ENCODE measurements around the gene ALKBH3. TPM values are rescaled to one million over a fixed set of nuclear protein-coding genes. Genes with fewer than 3 reads are reported as not detected.

ALKBH3 gene
- total and polyA plus RNA-seq, 2 of the 13 experiments (the other 11 are each of a cell fraction or from before 2014, with no cell fraction given) = 17.8 to 36.1 TPM

DNA sequence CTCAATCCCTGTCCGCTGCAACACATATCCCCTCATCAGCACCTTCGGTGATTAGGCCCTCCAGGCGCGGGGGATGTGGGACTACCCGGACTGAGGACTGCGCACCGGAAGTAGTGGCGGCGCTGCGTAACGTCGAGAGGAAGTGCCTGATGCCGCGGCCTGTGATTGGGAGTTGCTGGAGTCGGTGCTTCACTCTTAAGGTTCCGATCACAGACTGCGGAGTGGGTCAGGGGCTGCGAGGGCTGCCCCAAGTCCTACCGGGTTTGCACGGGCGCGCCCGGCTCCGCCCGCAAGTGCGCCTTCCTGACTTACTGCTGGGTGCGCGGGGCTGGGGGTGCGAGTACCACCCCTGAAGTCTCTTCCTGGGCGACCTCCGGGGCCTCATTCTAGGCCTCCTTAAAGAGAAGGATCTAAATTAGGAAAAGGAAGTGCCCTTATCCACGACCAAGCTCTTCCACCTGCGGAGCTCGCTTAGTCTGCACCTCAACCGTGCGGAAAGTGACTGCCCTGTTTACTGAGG lies at the start of gene ALKBH3 (continued):
- TF ChIP-seq, protein P1, sequence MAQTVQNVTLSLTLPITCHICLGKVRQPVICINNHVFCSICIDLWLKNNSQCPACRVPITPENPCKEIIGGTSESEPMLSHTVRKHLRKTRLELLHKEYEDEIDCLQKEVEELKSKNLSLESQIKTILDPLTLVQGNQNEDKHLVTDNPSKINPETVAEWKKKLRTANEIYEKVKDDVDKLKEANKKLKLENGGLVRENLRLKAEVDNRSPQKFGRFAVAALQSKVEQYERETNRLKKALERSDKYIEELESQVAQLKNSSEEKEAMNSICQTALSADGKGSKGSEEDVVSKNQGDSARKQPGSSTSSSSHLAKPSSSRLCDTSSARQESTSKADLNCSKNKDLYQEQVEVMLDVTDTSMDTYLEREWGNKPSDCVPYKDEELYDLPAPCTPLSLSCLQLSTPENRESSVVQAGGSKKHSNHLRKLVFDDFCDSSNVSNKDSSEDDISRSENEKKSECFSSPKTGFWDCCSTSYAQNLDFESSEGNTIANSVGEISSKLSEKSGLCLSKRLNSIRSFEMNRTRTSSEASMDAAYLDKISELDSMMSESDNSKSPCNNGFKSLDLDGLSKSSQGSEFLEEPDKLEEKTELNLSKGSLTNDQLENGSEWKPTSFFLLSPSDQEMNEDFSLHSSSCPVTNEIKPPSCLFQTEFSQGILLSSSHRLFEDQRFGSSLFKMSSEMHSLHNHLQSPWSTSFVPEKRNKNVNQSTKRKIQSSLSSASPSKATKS (CRISPR knock-in tag; IDR thresholded peaks at IDR 0.05) = no peak
- TF ChIP-seq ZNF234 (CRISPR knock-in tag; conservative IDR thresholded peaks at IDR 0.05) (no peak), ZNF644 (CRISPR knock-in tag; IDR thresholded peaks at IDR 0.05; ENCODE audit: low read depth) (peak; percentile 53), ZNF556 (CRISPR knock-in tag; IDR thresholded peaks at IDR 0.05; ENCODE audit: borderline replicate concordance) (peak; percentile 97), CENPX (CRISPR knock-in tag; IDR thresholded peaks at IDR 0.05) (no peak), MLLT10 (CRISPR knock-in tag; IDR thresholded peaks at IDR 0.05) (no peak), KLF16 (CRISPR knock-in tag; IDR thresholded peaks at IDR 0.05) (peak in 1 of 2 experiments; percentile 81; a peak in 2 of 4 replicates), POGZ (CRISPR knock-in tag; IDR thresholded peaks at IDR 0.05) (peak; percentile 100), ETV5 (CRISPR knock-in tag; IDR thresholded peaks at IDR 0.05; ENCODE audit: borderline replicate concordance) (peak; percentile 54), BORCS8-MEF2B (CRISPR knock-in tag; IDR thresholded peaks at IDR 0.05) (peak; percentile 94)
- TF ChIP-seq, protein P2, sequence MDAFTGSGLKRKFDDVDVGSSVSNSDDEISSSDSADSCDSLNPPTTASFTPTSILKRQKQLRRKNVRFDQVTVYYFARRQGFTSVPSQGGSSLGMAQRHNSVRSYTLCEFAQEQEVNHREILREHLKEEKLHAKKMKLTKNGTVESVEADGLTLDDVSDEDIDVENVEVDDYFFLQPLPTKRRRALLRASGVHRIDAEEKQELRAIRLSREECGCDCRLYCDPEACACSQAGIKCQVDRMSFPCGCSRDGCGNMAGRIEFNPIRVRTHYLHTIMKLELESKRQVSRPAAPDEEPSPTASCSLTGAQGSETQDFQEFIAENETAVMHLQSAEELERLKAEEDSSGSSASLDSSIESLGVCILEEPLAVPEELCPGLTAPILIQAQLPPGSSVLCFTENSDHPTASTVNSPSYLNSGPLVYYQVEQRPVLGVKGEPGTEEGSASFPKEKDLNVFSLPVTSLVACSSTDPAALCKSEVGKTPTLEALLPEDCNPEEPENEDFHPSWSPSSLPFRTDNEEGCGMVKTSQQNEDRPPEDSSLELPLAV (CRISPR knock-in tag; conservative IDR thresholded peaks at IDR 0.05; ENCODE audit: low read depth) = no peak
- TF ChIP-seq, protein P3, sequence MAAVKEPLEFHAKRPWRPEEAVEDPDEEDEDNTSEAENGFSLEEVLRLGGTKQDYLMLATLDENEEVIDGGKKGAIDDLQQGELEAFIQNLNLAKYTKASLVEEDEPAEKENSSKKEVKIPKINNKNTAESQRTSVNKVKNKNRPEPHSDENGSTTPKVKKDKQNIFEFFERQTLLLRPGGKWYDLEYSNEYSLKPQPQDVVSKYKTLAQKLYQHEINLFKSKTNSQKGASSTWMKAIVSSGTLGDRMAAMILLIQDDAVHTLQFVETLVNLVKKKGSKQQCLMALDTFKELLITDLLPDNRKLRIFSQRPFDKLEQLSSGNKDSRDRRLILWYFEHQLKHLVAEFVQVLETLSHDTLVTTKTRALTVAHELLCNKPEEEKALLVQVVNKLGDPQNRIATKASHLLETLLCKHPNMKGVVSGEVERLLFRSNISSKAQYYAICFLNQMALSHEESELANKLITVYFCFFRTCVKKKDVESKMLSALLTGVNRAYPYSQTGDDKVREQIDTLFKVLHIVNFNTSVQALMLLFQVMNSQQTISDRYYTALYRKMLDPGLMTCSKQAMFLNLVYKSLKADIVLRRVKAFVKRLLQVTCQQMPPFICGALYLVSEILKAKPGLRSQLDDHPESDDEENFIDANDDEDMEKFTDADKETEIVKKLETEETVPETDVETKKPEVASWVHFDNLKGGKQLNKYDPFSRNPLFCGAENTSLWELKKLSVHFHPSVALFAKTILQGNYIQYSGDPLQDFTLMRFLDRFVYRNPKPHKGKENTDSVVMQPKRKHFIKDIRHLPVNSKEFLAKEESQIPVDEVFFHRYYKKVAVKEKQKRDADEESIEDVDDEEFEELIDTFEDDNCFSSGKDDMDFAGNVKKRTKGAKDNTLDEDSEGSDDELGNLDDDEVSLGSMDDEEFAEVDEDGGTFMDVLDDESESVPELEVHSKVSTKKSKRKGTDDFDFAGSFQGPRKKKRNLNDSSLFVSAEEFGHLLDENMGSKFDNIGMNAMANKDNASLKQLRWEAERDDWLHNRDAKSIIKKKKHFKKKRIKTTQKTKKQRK (IDR thresholded peaks at IDR 0.05; ENCODE audit: low read length) = no peak
- TF ChIP-seq, protein P4, sequence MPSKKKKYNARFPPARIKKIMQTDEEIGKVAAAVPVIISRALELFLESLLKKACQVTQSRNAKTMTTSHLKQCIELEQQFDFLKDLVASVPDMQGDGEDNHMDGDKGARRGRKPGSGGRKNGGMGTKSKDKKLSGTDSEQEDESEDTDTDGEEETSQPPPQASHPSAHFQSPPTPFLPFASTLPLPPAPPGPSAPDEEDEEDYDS (CRISPR knock-in tag; IDR thresholded peaks at IDR 0.05) = peak; percentile 52
- TF ChIP-seq, protein P5, sequence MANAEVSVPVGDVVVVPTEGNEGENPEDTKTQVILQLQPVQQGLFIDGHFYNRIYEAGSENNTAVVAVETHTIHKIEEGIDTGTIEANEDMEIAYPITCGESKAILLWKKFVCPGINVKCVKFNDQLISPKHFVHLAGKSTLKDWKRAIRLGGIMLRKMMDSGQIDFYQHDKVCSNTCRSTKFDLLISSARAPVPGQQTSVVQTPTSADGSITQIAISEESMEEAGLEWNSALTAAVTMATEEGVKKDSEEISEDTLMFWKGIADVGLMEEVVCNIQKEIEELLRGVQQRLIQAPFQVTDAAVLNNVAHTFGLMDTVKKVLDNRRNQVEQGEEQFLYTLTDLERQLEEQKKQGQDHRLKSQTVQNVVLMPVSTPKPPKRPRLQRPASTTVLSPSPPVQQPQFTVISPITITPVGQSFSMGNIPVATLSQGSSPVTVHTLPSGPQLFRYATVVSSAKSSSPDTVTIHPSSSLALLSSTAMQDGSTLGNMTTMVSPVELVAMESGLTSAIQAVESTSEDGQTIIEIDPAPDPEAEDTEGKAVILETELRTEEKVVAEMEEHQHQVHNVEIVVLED (CRISPR knock-in tag; IDR thresholded peaks at IDR 0.05; ENCODE audit: borderline replicate concordance) = peak; percentile 100
- TF ChIP-seq, protein P6, sequence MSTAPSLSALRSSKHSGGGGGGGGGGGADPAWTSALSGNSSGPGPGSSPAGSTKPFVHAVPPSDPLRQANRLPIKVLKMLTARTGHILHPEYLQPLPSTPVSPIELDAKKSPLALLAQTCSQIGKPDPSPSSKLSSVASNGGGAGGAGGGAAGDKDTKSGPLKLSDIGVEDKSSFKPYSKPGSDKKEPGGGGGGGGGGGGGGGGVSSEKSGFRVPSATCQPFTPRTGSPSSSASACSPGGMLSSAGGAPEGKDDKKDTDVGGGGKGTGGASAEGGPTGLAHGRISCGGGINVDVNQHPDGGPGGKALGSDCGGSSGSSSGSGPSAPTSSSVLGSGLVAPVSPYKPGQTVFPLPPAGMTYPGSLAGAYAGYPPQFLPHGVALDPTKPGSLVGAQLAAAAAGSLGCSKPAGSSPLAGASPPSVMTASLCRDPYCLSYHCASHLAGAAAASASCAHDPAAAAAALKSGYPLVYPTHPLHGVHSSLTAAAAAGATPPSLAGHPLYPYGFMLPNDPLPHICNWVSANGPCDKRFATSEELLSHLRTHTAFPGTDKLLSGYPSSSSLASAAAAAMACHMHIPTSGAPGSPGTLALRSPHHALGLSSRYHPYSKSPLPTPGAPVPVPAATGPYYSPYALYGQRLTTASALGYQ (CRISPR knock-in tag; IDR thresholded peaks at IDR 0.05) = no peak
- TF ChIP-seq, protein P7, sequence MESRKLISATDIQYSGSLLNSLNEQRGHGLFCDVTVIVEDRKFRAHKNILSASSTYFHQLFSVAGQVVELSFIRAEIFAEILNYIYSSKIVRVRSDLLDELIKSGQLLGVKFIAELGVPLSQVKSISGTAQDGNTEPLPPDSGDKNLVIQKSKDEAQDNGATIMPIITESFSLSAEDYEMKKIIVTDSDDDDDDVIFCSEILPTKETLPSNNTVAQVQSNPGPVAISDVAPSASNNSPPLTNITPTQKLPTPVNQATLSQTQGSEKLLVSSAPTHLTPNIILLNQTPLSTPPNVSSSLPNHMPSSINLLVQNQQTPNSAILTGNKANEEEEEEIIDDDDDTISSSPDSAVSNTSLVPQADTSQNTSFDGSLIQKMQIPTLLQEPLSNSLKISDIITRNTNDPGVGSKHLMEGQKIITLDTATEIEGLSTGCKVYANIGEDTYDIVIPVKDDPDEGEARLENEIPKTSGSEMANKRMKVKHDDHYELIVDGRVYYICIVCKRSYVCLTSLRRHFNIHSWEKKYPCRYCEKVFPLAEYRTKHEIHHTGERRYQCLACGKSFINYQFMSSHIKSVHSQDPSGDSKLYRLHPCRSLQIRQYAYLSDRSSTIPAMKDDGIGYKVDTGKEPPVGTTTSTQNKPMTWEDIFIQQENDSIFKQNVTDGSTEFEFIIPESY (CRISPR knock-in tag; IDR thresholded peaks at IDR 0.05) = peak; percentile 46
